Cardiac fibroblast (primary cell): ENCODE data around the gene ZNF813.
A peak's percentile ranks its signal among the peaks of the same experiment; 100 is the strongest.
"Not testable (repeated sequence)": the region's sequence is repeated elsewhere in the genome, so short reads cannot be mapped to it uniquely, and the experiment has no call there.

Experiments
- DNase-seq, 2 donors: peaks; one replicate each; pipeline versions ENCODE4 v3.0.0 to v3.0.0-alpha.2; 2010; ENCODE audit warnings: low read depth in 2 of 2
- H3K4me3 ChIP-seq, 2 donors: replicated peaks in 1 of 2; 1 replicate in 1 of 2; 2 replicates in 1 of 2; pipeline ENCODE4 v1.5.1; 2011; ENCODE audit warnings: low read depth in 2 of 2, low read length in 2 of 2, mild to moderate bottlenecking in 2 of 2, moderate library complexity in 1 of 2
- TF ChIP-seq, protein P1 (sequence below): IDR thresholded peaks from one replicate; pipeline ENCODE4 v1.5.1; 2011; ENCODE audit warnings: low read depth, mild to moderate bottlenecking, low read length, inconsistent platforms

The ZNF813 gene

GRCh38 chr19:53466726-53467484 is 628 bp upstream of the ZNF813 start:
- peak overlapping the region; percentile 73 to 76 for H3K4me3 ChIP-seq
- TF ChIP-seq, protein P1, sequence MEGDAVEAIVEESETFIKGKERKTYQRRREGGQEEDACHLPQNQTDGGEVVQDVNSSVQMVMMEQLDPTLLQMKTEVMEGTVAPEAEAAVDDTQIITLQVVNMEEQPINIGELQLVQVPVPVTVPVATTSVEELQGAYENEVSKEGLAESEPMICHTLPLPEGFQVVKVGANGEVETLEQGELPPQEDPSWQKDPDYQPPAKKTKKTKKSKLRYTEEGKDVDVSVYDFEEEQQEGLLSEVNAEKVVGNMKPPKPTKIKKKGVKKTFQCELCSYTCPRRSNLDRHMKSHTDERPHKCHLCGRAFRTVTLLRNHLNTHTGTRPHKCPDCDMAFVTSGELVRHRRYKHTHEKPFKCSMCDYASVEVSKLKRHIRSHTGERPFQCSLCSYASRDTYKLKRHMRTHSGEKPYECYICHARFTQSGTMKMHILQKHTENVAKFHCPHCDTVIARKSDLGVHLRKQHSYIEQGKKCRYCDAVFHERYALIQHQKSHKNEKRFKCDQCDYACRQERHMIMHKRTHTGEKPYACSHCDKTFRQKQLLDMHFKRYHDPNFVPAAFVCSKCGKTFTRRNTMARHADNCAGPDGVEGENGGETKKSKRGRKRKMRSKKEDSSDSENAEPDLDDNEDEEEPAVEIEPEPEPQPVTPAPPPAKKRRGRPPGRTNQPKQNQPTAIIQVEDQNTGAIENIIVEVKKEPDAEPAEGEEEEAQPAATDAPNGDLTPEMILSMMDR: no peak
- DNase-seq: no peak

DNA sequence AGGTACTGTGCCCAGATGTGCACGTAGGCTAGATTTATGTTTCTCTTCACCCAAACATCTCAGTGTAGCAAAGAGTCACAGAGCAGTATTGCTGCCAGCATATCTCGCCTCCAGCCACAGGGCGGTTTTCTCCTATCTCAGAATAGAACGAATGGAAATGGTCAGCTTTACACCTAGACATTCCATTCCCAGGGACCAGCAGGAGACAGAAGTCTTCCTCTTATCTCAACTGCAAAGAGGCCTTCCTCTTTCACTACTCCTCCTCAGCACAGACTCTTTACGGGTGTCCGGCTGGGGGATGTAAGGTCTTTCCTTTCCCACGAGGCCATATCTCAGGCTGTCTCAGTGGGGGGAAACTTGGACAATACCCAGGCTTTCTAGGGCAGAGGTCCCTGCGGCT is 1.1 kb downstream of the ZNF813 start:
- DNase-seq: not testable (repeated sequence)
- peak overlapping the region in 1 of 2 donors; percentile 76 for H3K4me3 ChIP-seq

DNA sequence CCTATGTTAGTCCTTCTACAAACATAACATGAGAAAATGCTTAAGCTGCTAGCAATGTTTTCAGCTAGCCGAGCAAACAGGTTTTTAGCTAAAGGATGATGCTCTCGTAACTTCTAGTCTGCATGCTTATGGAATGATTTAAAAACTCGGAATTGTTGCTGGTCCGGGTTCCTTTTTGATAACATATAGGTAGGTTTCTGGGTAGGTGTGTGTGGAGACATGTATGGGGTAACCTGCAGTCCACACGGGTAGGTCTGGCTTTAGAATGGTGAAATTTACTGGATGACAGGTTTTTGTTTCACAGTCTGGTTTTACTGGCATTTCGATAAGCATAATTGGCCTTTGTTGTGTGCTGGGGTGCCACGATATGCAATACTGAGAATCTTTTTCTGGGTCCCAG is 4.4 kb downstream of the ZNF813 start:
- no peak for DNase-seq
- H3K4me3 ChIP-seq: no peak overlapping the region
- TF ChIP-seq, protein P1: no peak

DNA sequence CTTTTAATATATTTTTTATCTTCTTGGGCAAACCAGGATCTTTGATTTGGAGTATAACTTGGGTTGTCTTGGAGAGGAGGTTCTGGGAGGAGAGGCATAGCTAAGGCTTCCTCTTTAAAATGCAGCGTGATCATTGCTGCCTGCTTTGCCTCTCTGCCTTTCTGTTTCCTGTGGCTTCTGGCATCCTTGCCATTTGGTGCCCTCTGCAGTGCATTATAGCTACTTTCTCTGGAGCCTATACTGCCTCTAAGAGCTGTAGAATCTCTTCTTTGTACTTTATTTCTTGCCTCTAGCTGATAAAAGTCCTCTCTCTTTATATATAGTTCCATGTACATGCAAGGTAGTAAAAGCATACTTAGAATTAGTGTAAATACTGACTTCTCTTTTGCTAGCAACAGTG is 7.3 kb downstream of the ZNF813 start:
- H3K4me3 ChIP-seq, DNase-seq: not testable (repeated sequence)

DNA sequence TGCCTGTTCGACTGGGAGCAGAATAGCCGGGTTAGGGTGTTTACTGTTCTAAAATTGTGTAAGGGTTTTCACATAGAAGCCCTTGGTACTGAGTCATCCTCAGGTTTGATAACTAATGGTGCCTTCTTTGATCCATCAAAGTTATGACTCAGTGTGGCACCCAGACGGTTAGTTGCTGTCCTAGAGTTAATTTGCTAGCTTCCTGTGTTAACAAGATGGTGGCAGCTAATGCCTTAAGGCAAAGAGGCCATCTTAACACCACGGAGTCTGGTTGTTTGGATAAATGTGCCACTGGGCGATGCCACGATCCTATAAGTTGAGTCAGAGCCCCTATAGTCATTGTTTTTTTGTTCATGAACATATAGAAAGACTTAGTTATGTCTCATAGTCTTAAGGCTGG is 7.9 kb downstream of the ZNF813 start:
- DNase-seq: peak in 1 of 2 donors; percentile 9
- H3K4me3 ChIP-seq: not testable (repeated sequence)

DNA sequence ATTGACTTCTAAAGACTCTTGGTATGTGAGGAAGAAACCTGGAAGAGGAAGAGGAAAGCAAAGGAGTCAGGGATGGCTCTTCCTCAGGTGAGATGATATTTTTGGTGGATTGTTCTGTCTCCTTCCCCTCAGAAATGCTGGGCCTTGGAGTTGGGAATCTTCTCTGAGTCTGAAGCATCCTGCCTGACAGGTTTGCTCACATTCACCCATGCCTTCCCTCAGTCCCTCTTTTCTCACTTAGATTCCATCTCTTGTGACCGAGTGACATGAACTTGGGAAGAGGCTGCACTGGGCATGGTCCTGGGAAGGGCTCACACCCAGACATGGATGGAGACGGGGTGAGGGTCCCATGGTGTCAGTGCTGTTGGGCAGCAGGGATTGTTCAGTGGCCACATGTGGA is 16.2 kb downstream of the ZNF813 start:
- not testable (repeated sequence) for DNase-seq, H3K4me3 ChIP-seq

DNA sequence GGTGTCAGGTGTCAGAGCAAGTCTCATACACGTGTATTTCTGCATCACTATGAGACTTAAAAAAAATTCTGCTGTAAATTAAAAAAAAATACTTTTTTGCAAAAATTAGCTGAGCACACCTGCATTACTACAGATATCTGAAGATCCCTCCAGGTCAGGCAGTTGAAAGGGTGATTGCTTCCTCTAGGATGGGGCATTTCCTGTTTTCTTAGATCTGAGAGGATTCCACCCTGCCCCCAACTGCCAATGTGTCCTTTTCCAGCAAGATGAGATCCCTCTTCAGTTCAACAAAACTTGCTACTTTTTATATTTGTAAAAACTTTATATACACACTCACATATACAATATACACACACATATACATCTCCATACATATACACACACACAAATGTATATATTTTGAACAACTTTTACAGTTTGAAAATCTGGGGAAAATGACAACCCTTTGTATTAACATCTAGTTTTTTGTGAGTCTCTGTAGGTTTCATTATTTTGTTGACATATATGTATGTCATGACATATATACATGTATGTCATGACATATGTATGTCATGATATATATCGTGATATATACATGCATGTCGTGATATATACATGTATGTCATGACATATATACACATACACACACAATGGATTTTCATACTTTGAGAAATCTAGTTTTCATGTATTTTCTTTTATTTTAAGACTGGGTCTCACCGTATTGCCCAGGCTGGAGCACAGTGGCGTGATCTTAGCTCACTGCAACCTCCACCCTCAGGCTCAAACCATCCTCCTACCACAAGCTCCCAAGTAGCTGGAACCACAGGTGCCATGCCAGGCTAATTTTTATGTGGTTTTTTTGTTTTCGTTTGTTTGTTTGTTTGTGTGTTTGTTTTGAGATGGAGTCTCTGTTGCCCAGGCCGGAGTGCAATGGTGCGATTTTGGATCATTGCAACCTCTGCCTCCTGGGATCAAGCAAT is 17.8 kb downstream of the ZNF813 start:
- no peak overlapping the region for H3K4me3 ChIP-seq
- TF ChIP-seq, protein P1: no peak
- no peak for DNase-seq

GRCh38 chr19:53492153-53492552 is 24.6 kb downstream of the ZNF813 start:
- TF ChIP-seq, protein P1: no peak
- no peak overlapping the region for H3K4me3 ChIP-seq
- no peak for DNase-seq

DNA sequence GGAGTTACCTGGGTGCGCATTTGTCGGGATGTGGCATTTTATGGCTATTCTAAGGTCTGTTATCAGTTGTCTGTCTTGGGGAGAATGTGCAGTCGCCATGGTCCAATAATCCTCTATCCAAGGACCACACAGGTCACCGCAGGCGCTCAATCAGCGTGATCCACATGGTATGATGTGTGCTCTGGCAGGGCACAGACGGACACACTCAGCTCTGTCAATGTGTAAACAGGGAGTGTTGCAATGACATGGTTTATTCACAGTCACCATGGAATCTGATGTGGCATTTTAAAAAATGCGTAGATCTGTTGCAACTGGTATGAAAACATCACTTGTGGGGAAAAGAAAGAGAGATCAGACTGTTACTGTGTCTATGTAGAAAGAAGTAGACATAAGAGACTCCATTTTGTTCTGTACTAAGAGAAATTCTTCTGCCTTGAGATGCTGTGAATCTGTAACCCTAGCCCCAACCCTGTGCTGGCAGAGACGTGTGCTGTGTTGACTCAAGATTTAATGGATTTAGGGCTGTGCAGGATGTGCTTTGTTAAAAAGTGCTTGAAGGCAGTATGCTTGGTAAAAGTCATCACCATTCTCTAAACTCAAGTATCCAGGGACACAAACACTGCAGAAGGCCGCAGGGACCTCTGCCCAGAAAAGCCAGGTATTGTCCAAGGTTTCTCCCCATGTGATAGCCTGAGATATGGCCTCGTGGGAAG is 29.9 kb downstream of the ZNF813 start:
- DNase-seq: peak in 1 of 2 donors; percentile 44
- not testable (repeated sequence) for H3K4me3 ChIP-seq

GRCh38 chr19:53498024-53498395 is 30.5 kb downstream of the ZNF813 start:
- not testable (repeated sequence) for DNase-seq, H3K4me3 ChIP-seq

GRCh38 chr19:53503151-53503550 is 35.6 kb downstream of the ZNF813 start:
- not testable (repeated sequence) for H3K4me3 ChIP-seq, DNase-seq

DNA sequence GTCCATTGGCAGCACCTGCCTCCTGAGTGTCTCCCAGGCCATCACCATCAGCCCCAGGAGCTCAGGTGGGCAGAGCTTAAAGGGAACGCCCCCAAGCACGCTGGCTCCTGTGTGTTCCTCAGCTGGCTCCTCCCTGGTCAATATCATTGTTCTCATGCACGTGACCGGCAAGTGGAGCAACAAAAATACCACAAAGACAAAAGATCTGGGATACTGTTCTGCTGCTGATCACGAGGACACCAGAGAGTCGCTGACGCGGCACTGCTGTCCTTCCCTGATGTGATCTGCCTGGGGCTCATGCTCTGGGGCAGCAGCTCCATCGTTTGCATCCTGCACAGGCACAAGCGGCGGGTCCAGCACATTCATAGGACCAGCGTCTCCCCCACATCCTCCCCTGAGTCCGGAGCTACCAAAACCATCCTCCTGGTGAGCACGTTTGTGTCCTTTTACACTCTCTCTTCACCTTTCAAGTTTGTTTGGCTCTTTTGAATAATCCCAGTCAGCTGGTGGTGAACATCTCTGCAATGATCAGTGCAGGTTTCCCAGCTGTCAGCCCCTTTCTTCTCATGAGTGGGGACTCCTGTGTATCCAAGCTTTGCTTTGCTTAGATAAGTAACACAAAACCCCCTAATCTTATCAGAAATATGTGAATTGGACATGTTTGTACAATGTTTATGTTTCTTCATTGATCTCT is 36.3 kb downstream of the ZNF813 start:
- not testable (repeated sequence) for DNase-seq, H3K4me3 ChIP-seq
